Mucosa of stomach (tissue), 1 donor: ENCODE data around the gene ATG7.

Experiments used
- H3K27me3 ChIP-seq: one replicate; pipeline ENCODE4 v1.7.0; 2013; ENCODE audit warnings: mild to moderate bottlenecking, low read length; ENCODE audit not compliant: control insufficient read depth, insufficient read depth
- H3K36me3 ChIP-seq: one replicate; pipeline ENCODE4 v1.7.0; 2013; ENCODE audit warnings: low read length; ENCODE audit not compliant: control insufficient read depth, insufficient read depth
- H3K4me1 ChIP-seq: one replicate; pipeline ENCODE4 v1.7.0; 2013; ENCODE audit warnings: mild to moderate bottlenecking, low read length; ENCODE audit not compliant: control insufficient read depth, insufficient read depth
- H3K4me3 ChIP-seq: one replicate; pipeline ENCODE4 v1.7.0; 2013; ENCODE audit warnings: low read length
- H3K9ac ChIP-seq: one replicate; pipeline ENCODE4 v1.7.0; 2013; ENCODE audit warnings: mild to moderate bottlenecking, low read length, moderate library complexity
- H3K9me3 ChIP-seq: one replicate; pipeline ENCODE4 v1.7.0; 2013; ENCODE audit warnings: mild to moderate bottlenecking, low read length, moderate library complexity; ENCODE audit not compliant: control insufficient read depth
- donor health status: Pancreatic carcinoma.

Gene ATG7

GRCh38 chr3:11271986-11272904, at the start of gene ATG7:
Gene ATG7 (plus strand): TSS chr3:11272397. CDS start chr3:11298696, 26,299 bp downstream.
- Histone ChIP-seq H3K27me3 (no peaks in the 10 kb centered on the region), H3K36me3 (no peaks in the 10 kb centered on the region), H3K9ac (peak within 1 kb of the TSS; percentile 97), H3K4me1 (peaks cover 6% of the 10 kb centered on the region), H3K9me3 (no peaks in the 10 kb centered on the region), H3K4me3 (peak within 1 kb of the TSS; percentile 79)

- Histone ChIP-seq H3K4me1 (peaks cover 15% of the 10 kb centered on the region), H3K4me3 (no peak overlapping the region), H3K9me3 (no peaks in the 10 kb centered on the region), H3K36me3 (no peaks in the 10 kb centered on the region), H3K9ac (no peak overlapping the region), H3K27me3 (no peaks in the 10 kb centered on the region)
Measured at GRCh38 chr3:11224010-11224409, 48.2 kb upstream of the ATG7 start.

- H3K9ac ChIP-seq: peak overlapping the region; percentile 66
- no peaks in the 10 kb centered on the region for H3K27me3 ChIP-seq
- peaks cover 15% of the 10 kb centered on the region for H3K4me1 ChIP-seq
- H3K36me3 ChIP-seq: no peaks in the 10 kb centered on the region
- no peaks in the 10 kb centered on the region for H3K9me3 ChIP-seq
- H3K4me3 ChIP-seq: peak overlapping the region; percentile 52
Measured at GRCh38 chr3:11224870-11225229, 47.3 kb upstream of the ATG7 start.

GRCh38 chr3:11226042-11226370, 46.2 kb upstream of the ATG7 start:
- Histone ChIP-seq H3K4me1 (peaks cover 15% of the 10 kb centered on the region), H3K4me3 (peak overlapping the region; percentile 52), H3K9ac (peak overlapping the region; percentile 66), H3K36me3 (no peaks in the 10 kb centered on the region), H3K27me3 (no peaks in the 10 kb centered on the region), H3K9me3 (no peaks in the 10 kb centered on the region)

- no peak overlapping the region for H3K4me3 ChIP-seq
- H3K27me3 ChIP-seq: no peaks in the 10 kb centered on the region
- H3K36me3 ChIP-seq: no peaks in the 10 kb centered on the region
- peaks cover 15% of the 10 kb centered on the region for H3K4me1 ChIP-seq
- no peak overlapping the region for H3K9ac ChIP-seq
- no peaks in the 10 kb centered on the region for H3K9me3 ChIP-seq
Measured at GRCh38 chr3:11228041-11228440, 44.2 kb upstream of the ATG7 start.

GRCh38 chr3:11230125-11230524, 42.1 kb upstream of the ATG7 start:
- no peak overlapping the region for H3K4me3 ChIP-seq
- no peaks in the 10 kb centered on the region for H3K27me3 ChIP-seq
- no peak overlapping the region for H3K9ac ChIP-seq
- no peaks in the 10 kb centered on the region for H3K36me3 ChIP-seq
- H3K4me1 ChIP-seq: peaks cover 7% of the 10 kb centered on the region
- H3K9me3 ChIP-seq: no peaks in the 10 kb centered on the region

GRCh38 chr3:11230832-11231231, 41.4 kb upstream of the ATG7 start:
- Histone ChIP-seq H3K9ac (no peak overlapping the region), H3K9me3 (no peaks in the 10 kb centered on the region), H3K36me3 (no peaks in the 10 kb centered on the region)

GRCh38 chr3:11235385-11235784, 36.8 kb upstream of the ATG7 start:
- H3K4me1 ChIP-seq: no peaks in the 10 kb centered on the region
- H3K9ac ChIP-seq: no peak overlapping the region
- no peaks in the 10 kb centered on the region for H3K9me3 ChIP-seq
- H3K27me3 ChIP-seq: no peaks in the 10 kb centered on the region
- no peaks in the 10 kb centered on the region for H3K36me3 ChIP-seq
- no peak overlapping the region for H3K4me3 ChIP-seq

More at GRCh38 chr3:11230832-11231231, 41.4 kb upstream of the ATG7 start:
- peaks cover 7% of the 10 kb centered on the region for H3K4me1 ChIP-seq
- H3K4me3 ChIP-seq: no peak overlapping the region
- no peaks in the 10 kb centered on the region for H3K27me3 ChIP-seq

GRCh38 chr3:11236588-11237461, 35.4 kb upstream of the ATG7 start:
- H3K9ac ChIP-seq: no peak overlapping the region
- H3K27me3 ChIP-seq: no peaks in the 10 kb centered on the region
- no peak overlapping the region for H3K4me3 ChIP-seq
- no peaks in the 10 kb centered on the region for H3K9me3 ChIP-seq
- H3K36me3 ChIP-seq: no peaks in the 10 kb centered on the region
- no peaks in the 10 kb centered on the region for H3K4me1 ChIP-seq

- H3K9me3 ChIP-seq: no peaks in the 10 kb centered on the region
- no peaks in the 10 kb centered on the region for H3K36me3 ChIP-seq
- no peaks in the 10 kb centered on the region for H3K4me1 ChIP-seq
- H3K9ac ChIP-seq: no peak overlapping the region
- H3K4me3 ChIP-seq: no peak overlapping the region
- H3K27me3 ChIP-seq: no peaks in the 10 kb centered on the region
Measured at GRCh38 chr3:11238060-11238459, 34.1 kb upstream of the ATG7 start.

- Histone ChIP-seq H3K4me3 (no peak overlapping the region), H3K36me3 (no peaks in the 10 kb centered on the region), H3K4me1 (no peaks in the 10 kb centered on the region), H3K9me3 (no peaks in the 10 kb centered on the region), H3K9ac (no peak overlapping the region), H3K27me3 (no peaks in the 10 kb centered on the region)
Measured at GRCh38 chr3:11238880-11239279, 33.3 kb upstream of the ATG7 start.

GRCh38 chr3:11239796-11240195, 32.4 kb upstream of the ATG7 start:
- Histone ChIP-seq H3K4me3 (no peak overlapping the region), H3K27me3 (no peaks in the 10 kb centered on the region), H3K9ac (no peak overlapping the region), H3K4me1 (no peaks in the 10 kb centered on the region), H3K36me3 (no peaks in the 10 kb centered on the region), H3K9me3 (no peaks in the 10 kb centered on the region)
